ENCODE results near the gene FGFBP2.

DNA sequence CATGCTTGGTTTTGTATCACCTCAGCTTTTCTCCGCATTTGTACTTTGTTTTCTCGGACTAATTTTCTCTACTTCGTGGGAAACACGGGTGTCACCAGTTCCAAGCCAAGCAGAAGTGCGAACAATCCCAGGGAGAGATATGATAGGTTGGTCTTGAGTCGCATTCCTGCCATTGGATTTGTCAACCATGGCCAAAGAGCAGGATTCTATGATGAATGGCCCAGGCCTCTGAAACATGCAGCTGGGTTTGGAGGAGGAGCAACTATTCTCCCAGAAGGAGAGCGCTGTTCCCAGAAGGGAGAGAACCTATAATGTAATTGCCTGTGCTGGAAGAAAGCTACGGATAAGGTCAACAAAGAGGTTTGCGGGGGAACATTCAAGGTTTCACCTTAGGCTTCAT is 14.1 kb downstream of the FGFBP2 start:
- TF ChIP-seq, protein P1, sequence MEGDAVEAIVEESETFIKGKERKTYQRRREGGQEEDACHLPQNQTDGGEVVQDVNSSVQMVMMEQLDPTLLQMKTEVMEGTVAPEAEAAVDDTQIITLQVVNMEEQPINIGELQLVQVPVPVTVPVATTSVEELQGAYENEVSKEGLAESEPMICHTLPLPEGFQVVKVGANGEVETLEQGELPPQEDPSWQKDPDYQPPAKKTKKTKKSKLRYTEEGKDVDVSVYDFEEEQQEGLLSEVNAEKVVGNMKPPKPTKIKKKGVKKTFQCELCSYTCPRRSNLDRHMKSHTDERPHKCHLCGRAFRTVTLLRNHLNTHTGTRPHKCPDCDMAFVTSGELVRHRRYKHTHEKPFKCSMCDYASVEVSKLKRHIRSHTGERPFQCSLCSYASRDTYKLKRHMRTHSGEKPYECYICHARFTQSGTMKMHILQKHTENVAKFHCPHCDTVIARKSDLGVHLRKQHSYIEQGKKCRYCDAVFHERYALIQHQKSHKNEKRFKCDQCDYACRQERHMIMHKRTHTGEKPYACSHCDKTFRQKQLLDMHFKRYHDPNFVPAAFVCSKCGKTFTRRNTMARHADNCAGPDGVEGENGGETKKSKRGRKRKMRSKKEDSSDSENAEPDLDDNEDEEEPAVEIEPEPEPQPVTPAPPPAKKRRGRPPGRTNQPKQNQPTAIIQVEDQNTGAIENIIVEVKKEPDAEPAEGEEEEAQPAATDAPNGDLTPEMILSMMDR (IDR thresholded peaks at IDR 0.05; ENCODE audit: low read length) = no peak
- no peak for TF ChIP-seq EZH2 (optimal IDR thresholded peaks at IDR 0.05; ENCODE audit: low read depth, low read length)

Data from MM.1S (cell line).